Mucosa of rectum (tissue), 2 donors: Measurements from ENCODE around the gene ATP11A.

Source experiments
- H3K27ac ChIP-seq, 2 donors: one replicate each; pipeline ENCODE4 v1.7.0; 2013; ENCODE audit warnings: inconsistent platforms in 2 of 2, low read depth in 2 of 2, low read length in 2 of 2
- H3K27me3 ChIP-seq, 2 donors: one replicate each; pipeline ENCODE4 v1.7.0; 2013; ENCODE audit warnings: low read length in 2 of 2; ENCODE audit not compliant: control insufficient read depth in 2 of 2, insufficient read depth in 2 of 2
- H3K36me3 ChIP-seq, 2 donors: one replicate each; pipeline ENCODE4 v1.7.0; 2013; ENCODE audit warnings: low read length in 2 of 2; ENCODE audit not compliant: control insufficient read depth in 2 of 2, insufficient read depth in 2 of 2
- H3K4me1 ChIP-seq, 2 donors: one replicate each; pipeline ENCODE4 v1.7.0; 2013; ENCODE audit warnings: low read length in 2 of 2, mild to moderate bottlenecking in 1 of 2; ENCODE audit not compliant: control insufficient read depth in 2 of 2, insufficient read depth in 2 of 2
- H3K4me3 ChIP-seq, 2 donors: one replicate each; pipeline ENCODE4 v1.7.0; 2013; ENCODE audit warnings: low read length in 2 of 2
- H3K9ac ChIP-seq, 2 donors: one replicate each; pipeline ENCODE4 v1.7.0; 2013; ENCODE audit warnings: low read length in 2 of 2, low read depth in 1 of 2, mild to moderate bottlenecking in 1 of 2
- H3K9me3 ChIP-seq, 2 donors: one replicate each; pipeline ENCODE4 v1.7.0; 2013; ENCODE audit warnings: low read length in 2 of 2; ENCODE audit not compliant: control insufficient read depth in 2 of 2
- donor health status: healthy.
- donor health status: Normal muscosa, but diverticular disease.

ATP11A gene

DNA sequence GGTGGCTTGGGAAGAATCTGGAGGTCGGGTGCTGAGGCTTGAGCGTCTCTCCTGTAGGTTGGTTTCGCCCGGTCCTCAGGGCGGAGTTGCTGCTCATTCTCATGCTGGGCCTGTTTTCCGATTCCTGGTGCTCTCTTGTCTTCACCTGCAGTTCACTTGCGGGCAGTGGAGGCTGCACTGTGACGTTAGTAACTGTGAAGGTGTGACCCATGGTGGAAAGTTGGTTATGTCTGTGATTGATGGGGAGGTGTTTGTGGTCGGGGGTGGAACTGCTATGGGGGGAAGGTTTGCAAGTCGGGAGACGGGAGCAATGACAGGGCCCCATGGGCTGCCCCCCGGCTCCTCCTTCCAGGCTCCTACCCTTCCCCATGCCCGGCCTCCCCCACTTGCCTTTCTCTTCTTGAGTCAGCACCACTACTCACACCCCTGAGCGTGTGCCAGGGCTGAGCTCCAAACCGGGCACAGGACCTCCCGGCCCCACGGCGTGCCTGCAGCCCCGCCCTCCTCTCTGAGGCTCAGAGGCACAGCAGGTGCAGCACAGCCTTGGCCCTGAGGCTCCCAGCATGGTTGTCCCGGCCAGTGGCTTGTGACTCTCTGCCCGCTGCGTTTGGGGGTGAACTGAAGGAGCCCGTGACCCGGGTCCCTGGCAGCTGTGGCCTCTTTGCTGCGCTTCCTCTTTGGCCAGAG, 79.1 kb downstream of the ATP11A start:
- no peaks in the 10 kb centered on the region for H3K9me3 ChIP-seq
- no peak overlapping the region for H3K27ac ChIP-seq
- H3K9ac ChIP-seq = no peak overlapping the region
- H3K4me1 ChIP-seq = peaks cover 8 to 15% of the 10 kb centered on the region in 2 donors
- no peaks in the 10 kb centered on the region for H3K36me3 ChIP-seq
- H3K4me3 ChIP-seq = no peak overlapping the region
- peaks cover 3 to 9% of the 10 kb centered on the region in 2 donors for H3K27me3 ChIP-seq

DNA sequence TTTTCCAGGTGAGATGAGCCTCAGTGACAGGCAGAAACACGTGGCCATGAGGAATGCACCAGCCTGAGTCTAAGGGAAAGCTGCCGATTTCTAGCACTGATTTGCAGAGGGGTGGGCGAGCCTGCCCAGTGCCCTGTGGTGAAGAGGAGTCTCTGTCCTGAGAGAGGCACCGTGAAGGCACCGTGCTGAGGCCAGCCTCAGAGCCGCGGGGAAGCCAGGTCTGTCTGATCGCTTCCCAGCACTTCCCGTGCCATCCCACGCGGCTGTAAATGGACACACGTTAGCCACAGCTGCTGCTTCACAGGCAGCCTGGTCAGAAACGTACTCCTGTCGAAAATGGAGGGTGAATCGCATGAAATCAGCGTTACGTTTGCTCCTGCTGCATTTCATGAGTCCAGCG, 79.8 kb downstream of the ATP11A start:
- peaks cover 8 to 15% of the 10 kb centered on the region in 2 donors for H3K4me1 ChIP-seq
- H3K36me3 ChIP-seq = no peaks in the 10 kb centered on the region
- H3K27ac ChIP-seq = no peak overlapping the region
- H3K9me3 ChIP-seq = no peaks in the 10 kb centered on the region
- peaks cover 3 to 15% of the 10 kb centered on the region in 2 donors for H3K27me3 ChIP-seq
- H3K4me3 ChIP-seq = no peak overlapping the region
- no peak overlapping the region for H3K9ac ChIP-seq

DNA sequence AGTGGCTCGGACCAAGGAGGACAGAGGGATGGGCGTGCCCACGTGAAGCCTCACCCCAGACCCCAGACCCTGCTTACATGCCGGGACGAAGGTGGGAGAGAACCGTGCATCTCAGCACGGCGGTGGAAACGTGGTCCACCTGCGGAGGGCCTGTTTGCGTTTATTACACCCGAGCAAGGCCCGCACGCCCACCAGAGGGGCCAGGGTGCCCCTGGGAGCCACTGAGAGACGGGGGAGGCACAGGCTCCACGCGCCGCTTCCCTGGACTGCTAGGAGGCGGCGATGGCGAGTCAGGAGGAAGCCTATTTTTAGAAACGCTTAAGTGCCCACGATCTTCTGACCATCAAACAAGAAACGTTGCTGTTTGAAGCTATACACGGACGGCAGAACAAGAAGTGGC, 80.7 kb downstream of the ATP11A start:
- Histone ChIP-seq H3K36me3 (no peaks in the 10 kb centered on the region), H3K4me1 (peaks cover 8 to 15% of the 10 kb centered on the region in 2 donors), H3K27me3 (peaks cover 3 to 16% of the 10 kb centered on the region in 2 donors), H3K9me3 (no peaks in the 10 kb centered on the region), H3K4me3 (no peak overlapping the region), H3K9ac (no peak overlapping the region), H3K27ac (no peak overlapping the region)

DNA sequence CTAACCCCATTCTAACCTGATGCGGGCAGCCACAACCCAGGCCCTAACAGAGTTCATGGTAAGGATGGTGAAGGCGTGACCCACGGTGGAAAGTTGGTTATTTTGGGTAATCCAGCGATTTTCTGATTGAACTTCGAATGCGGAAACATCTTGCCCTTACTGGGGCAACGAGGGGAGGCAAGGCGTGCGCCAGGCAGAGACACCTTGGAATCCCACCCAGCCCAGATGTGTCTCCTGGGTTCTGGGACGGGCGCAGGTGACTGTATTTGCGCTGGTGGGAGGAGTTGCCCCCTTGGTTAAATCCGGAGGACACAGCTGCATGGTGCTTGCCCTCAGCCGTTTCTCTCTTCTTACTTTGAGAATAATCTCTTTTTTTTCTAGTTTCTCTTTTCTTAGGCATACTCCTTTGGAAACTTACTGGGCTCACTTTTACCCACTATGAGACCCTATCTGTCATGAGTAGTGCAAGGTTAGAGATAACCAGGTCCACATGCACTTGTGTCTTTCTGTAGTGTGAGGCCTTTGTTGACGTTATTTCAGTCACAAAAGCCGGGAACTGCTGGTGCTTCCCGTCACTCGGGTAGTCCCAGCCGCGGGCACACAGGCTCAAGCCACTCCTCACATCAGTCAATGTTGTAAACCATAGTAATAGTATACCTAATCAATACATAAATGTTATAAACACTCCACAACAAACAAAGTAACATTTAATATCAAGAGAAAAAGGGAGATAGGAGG, 81.5 kb downstream of the ATP11A start:
- no peak overlapping the region for H3K27ac ChIP-seq
- peaks cover 8 to 15% of the 10 kb centered on the region in 2 donors for H3K4me1 ChIP-seq
- no peak overlapping the region for H3K4me3 ChIP-seq
- no peaks in the 10 kb centered on the region for H3K36me3 ChIP-seq
- H3K27me3 ChIP-seq = peaks cover 3 to 20% of the 10 kb centered on the region in 2 donors
- no peak overlapping the region for H3K9ac ChIP-seq
- H3K9me3 ChIP-seq = no peaks in the 10 kb centered on the region

DNA sequence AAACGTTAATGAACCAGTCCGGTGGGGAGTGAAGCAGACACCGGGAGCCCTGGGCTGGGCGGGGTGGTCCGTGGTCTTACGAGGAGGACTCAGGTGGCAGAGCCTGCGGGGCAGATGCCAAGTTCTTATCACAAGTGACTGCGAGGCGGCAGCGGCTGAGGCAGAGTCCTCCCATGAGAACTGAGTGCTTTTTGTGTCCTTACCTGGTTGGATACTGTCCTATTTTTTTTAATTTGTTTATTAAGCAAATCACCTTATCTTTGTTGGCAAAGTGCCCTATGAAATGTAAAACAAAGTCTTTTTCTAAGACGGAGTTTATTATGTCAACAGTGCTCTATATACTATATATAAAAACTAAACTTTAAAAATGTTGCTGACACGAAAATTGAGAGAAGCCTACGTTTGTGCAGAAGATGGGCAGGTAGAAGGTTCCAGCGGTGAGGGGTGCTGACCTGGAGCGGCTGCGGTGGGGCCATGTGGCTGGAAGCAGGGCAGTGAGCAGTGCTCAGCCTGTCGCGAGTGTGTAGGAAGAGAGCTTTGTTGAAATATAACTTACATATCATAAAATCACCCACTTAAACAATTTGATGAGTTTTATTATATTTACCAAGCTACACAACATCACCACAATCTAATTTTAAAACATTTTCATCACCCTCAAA, 82.2 kb downstream of the ATP11A start:
- peaks cover 3 to 20% of the 10 kb centered on the region in 2 donors for H3K27me3 ChIP-seq
- peaks cover 8 to 15% of the 10 kb centered on the region in 2 donors for H3K4me1 ChIP-seq
- H3K9ac ChIP-seq = no peak overlapping the region
- H3K36me3 ChIP-seq = no peaks in the 10 kb centered on the region
- H3K4me3 ChIP-seq = no peak overlapping the region
- no peak overlapping the region for H3K27ac ChIP-seq
- no peaks in the 10 kb centered on the region for H3K9me3 ChIP-seq

DNA sequence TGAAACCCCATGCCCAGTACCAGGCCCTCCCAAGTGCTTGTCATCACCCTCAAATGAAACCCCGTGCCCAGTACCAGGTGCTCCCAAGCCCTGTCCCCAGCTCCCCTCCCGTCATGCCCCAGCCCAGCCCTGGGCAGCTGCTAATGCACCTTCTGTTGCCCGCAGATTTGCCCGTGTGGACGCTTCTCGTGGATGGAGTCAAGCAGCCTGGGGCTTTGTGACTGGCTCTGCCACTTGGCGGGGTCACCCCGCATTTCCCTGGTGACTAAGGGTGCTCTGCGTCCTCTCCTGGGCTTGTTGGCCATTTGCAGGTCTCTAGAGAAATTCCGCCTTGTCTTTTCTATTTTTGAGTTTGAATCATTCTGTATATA, 82.7 kb downstream of the ATP11A start:
- no peak overlapping the region for H3K9ac ChIP-seq
- H3K27me3 ChIP-seq = peaks cover 3 to 20% of the 10 kb centered on the region in 2 donors
- no peaks in the 10 kb centered on the region for H3K36me3 ChIP-seq
- H3K4me1 ChIP-seq = peaks cover 8 to 15% of the 10 kb centered on the region in 2 donors
- H3K27ac ChIP-seq = no peak overlapping the region
- H3K9me3 ChIP-seq = no peaks in the 10 kb centered on the region
- H3K4me3 ChIP-seq = no peak overlapping the region

DNA sequence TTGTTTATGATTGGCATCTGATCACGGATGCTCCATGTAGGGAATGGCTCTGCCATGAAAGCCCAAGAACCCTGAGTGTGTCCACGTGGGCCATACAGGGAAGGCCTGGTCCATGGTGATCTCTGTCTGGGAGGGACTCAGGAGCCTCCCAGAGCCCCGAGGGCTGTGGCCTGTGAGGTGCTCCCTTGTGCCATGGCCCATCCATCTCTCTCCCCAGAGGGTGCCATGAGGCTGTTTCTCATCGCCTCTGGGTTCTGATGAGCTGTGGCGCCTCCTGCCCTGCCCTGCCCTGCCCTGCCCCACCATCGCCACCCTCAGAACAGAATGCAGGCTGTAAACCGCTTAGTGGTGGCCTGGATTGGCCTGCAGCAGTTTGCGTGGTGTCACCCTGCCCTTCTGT, 83.1 kb downstream of the ATP11A start:
- Histone ChIP-seq H3K27me3 (peaks cover 3 to 20% of the 10 kb centered on the region in 2 donors), H3K9me3 (no peaks in the 10 kb centered on the region), H3K27ac (no peak overlapping the region), H3K9ac (no peak overlapping the region), H3K4me1 (peaks cover 8 to 15% of the 10 kb centered on the region in 2 donors), H3K4me3 (no peak overlapping the region), H3K36me3 (no peaks in the 10 kb centered on the region)

DNA sequence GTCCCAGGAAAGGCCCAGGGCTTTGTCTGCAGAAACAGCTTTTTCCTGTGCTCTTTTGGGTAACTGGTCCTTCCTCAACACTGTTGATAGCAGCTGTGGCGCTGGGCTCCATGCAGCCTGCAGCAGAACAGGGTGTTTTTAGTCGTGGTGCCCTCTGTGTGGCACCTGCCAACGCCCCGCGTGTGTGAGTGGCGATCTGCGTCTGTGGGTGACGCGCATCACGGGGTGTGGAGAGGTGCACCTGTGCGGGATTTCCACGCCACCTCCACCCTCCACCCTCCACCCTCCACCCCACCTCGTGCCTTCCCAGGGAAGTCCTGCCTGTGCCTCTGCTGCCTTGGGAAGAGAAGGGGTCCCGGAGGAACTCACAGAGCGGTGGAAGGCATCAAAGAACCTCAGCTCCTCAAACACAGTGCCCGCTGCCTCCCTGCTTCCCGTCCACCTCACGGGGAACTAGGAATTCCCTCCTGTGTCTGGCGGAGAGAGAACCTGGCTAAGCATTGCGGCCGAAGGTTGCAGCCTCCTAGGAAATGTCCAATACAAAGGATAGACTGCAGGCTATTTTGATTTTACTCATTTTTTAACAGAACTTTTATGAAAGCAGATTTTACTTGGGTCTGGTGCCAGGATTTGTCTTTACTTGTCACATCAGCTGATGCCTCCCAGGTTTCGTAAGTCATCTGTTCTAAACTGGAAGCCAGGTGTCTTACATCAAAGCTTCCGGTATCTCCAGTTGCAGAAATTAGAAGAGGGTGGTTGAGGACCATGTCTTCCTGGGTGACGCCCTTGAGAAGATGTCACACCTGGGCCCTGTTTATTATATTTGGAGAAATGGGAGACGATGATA, 84.0 kb downstream of the ATP11A start:
- Histone ChIP-seq H3K27me3 (peaks cover 3 to 20% of the 10 kb centered on the region in 2 donors), H3K9me3 (no peaks in the 10 kb centered on the region), H3K9ac (no peak overlapping the region), H3K4me3 (no peak overlapping the region), H3K27ac (no peak overlapping the region), H3K36me3 (no peaks in the 10 kb centered on the region), H3K4me1 (peaks cover 8 to 15% of the 10 kb centered on the region in 2 donors)

DNA sequence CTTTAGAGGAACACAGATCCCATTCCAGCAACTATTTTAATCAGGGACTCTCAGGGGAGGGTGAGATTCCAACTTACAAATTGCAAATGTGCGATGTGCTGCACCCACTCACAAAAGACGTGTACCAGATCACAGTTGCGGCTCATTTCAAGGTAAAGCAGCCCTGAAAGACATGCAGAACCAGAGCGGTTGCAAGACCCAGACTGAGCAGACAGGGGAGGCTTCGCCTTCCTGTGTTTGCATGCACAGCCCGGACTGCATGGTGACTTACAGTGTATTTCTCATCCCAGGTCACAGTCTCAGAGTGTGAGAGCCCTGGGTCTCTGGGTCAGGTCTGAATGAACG, 84.6 kb downstream of the ATP11A start:
- H3K36me3 ChIP-seq = no peaks in the 10 kb centered on the region
- H3K9me3 ChIP-seq = no peaks in the 10 kb centered on the region
- no peak overlapping the region for H3K9ac ChIP-seq
- peaks cover 8 to 15% of the 10 kb centered on the region in 2 donors for H3K4me1 ChIP-seq
- H3K4me3 ChIP-seq = no peak overlapping the region
- no peak overlapping the region for H3K27ac ChIP-seq
- peaks cover 3 to 16% of the 10 kb centered on the region in 2 donors for H3K27me3 ChIP-seq
